Epithelial cell of proximal tubule (primary cell): Measurements from ENCODE around the gene PNKP. TPM values are rescaled to one million over a fixed set of nuclear protein-coding genes. Genes with fewer than 3 reads are reported as not detected.

Experiments
- DNase-seq: peaks from one replicate; pipeline ENCODE4 v3.0.0-alpha.2; 2011; ENCODE audit warnings: low read depth
- H3K4me3 ChIP-seq: 2 replicates; pipeline ENCODE4 v1.5.1; 2011; ENCODE audit warnings: low read depth, mild to moderate bottlenecking, low read length
- CTCF ChIP-seq: conservative IDR thresholded peaks from 2 replicates; pipeline ENCODE4 v1.5.1; 2012; ENCODE audit warnings: low read depth, mild to moderate bottlenecking, low read length
- total RNA-seq: library from RNA; depleted of rRNA; stranded (reverse); fragments of >200 nt; gene quantifications from 2 replicates; pipeline ENCODE4 v1.2.3, GENCODE V29; 2015

PNKP gene
- total RNA-seq, 1 donor from 2014 or later, result 71.6 TPM

GRCh38 chr19:49854378-49855263 lies 12.8 kb downstream of the PNKP start:
- TF ChIP-seq CTCF, result no peak
- DNase-seq, result no peak
- no peak overlapping the region for H3K4me3 ChIP-seq

- no peak for TF ChIP-seq CTCF
- no peak for DNase-seq
- no peak overlapping the region for H3K4me3 ChIP-seq
These were observed 13.5 kb downstream of the PNKP start for GRCh38 chr19:49853852-49854377.

- no peak for TF ChIP-seq CTCF
- no peak for DNase-seq
- peak overlapping the region; percentile 84 for H3K4me3 ChIP-seq
These were observed 14.7 kb downstream of the PNKP start for GRCh38 chr19:49852631-49853126.

GRCh38 chr19:49851456-49852259 lies 15.7 kb downstream of the PNKP start:
- no peak for DNase-seq

GRCh38 chr19:49850487-49851342 lies 16.7 kb downstream of the PNKP start, which contains the start of gene PTOV1:
PTOV1 (plus strand) TSS chr19:49851159.
- H3K4me3 ChIP-seq, result peak within 1 kb of the TSS; percentile 84
- DNase-seq, result no peak
- no peak for TF ChIP-seq CTCF

More at GRCh38 chr19:49851456-49852259, 15.7 kb downstream of the PNKP start:
- TF ChIP-seq CTCF, result no peak
- peak overlapping the region; percentile 84 for H3K4me3 ChIP-seq

- DNase-seq, result no peak
- TF ChIP-seq CTCF, result no peak
- H3K4me3 ChIP-seq, result peak overlapping the region; percentile 84
These were observed 17.2 kb downstream of the PNKP start for GRCh38 chr19:49850221-49850486.
